Esophagus (tissue), 2 donors: Measurements from ENCODE around the gene ZNF792. TPM values are rescaled to one million over a fixed set of nuclear protein-coding genes. Genes with fewer than 3 reads are reported as not detected.
A peak's percentile ranks its signal among the peaks of the same experiment; 100 is the strongest.
"Not testable (repeated sequence)": the region's sequence is repeated elsewhere in the genome, so short reads cannot be mapped to it uniquely, and the experiment has no call there.

Experiments
- H3K27ac ChIP-seq, 2 donors: one replicate each; pipeline ENCODE4 v1.5.1; 2013; ENCODE audit warnings: low read depth in 2 of 2, mild to moderate bottlenecking in 2 of 2, inconsistent platforms in 1 of 2, low read length in 1 of 2, moderate library complexity in 1 of 2
- H3K27me3 ChIP-seq, 2 donors: one replicate each; pipeline ENCODE4 v1.6.1; 2013; ENCODE audit warnings: low read length in 2 of 2, control low read depth in 1 of 2, mild to moderate bottlenecking in 1 of 2; ENCODE audit not compliant: insufficient read depth in 2 of 2, control insufficient read depth in 1 of 2
- H3K36me3 ChIP-seq, 2 donors: one replicate each; pipeline ENCODE4 v1.6.1; 2013; ENCODE audit warnings: low read length in 1 of 2; ENCODE audit not compliant: control insufficient read depth in 2 of 2, insufficient read depth in 2 of 2
- H3K4me1 ChIP-seq, 2 donors: one replicate each; pipeline ENCODE4 v1.6.1; 2013; ENCODE audit warnings: low read length in 1 of 2; ENCODE audit not compliant: control insufficient read depth in 2 of 2, insufficient read depth in 2 of 2
- H3K4me3 ChIP-seq, 2 donors: one replicate each; pipeline ENCODE4 v1.5.1; 2013; ENCODE audit warnings: low read length in 2 of 2, mild to moderate bottlenecking in 2 of 2, low read depth in 1 of 2, moderate library complexity in 1 of 2
- H3K9me3 ChIP-seq, 2 donors: one replicate each; pipeline ENCODE4 v1.6.1; 2013; ENCODE audit warnings: mild to moderate bottlenecking in 2 of 2, low read depth in 1 of 2, low read length in 1 of 2, moderate library complexity in 1 of 2; ENCODE audit not compliant: control insufficient read depth in 2 of 2, insufficient read depth in 1 of 2
- WGBS, 2 donors: extraction: QIAGEN DNeasy Blood & Tissue Kit; methylation state at CpG; one replicate each; pipeline ENCODE4 v1.1.7; 2013; 5-methylcytosine and 5-hydroxymethylcytosine counted together
- polyA plus RNA-seq, 2 donors: library from polyadenylated mRNA; stranded (reverse); fragments of 200-250 nt; gene quantifications; one replicate each; pipeline ENCODE4 v1.2.3, GENCODE V29; 2013
- donor health status: healthy with polysubstance abuse.
- donor health status: Bipolar disorder and iron deficiency.

ZNF792 gene
- polyA plus RNA-seq, 2 donors = 0.41 to 0.65 TPM

DNA sequence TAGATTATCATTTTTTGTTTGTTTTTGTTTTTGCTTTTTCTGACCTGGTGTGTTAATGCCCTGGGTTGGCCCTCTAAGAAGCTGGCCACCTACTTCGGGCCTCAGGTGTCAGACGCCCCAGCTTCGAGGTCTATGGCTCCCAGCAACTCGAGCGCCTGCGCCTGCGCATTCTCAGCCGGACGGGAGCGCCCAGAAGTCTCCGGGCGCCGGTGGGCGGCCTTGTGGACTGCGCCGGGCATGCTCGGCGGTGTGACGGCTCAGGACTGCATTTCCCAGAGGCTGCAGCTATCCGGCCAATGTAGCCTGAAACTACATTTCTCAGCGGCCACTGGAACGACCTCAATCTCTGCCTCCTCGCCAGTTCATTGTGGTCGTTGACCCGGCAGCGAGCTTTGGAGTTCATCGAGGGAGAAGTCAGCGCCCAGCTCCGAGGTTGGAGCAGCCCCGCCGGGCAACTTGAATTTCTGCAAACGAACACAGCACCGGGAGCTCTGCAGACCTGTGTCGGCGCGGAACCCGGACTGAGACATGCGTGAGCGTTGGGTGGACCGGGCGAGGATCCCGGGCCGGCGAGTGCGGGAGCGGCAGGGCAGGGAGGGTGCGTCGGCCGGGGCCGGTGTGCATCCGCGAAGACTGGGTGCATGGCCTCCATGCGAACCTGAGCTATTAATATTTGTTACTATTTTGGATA, 37.2 kb downstream of the ZNF792 start, which contains the start of gene ZNF30:
ZNF30 (plus strand) TSS at position 219 of the 691 bp plus-strand sequence. CDS start 3,045 bp downstream, outside the sequence.
- no peaks in the 10 kb centered on the region for H3K27me3 ChIP-seq
- H3K9me3 ChIP-seq = no peaks in the 10 kb centered on the region
- no peaks in the 10 kb centered on the region for H3K36me3 ChIP-seq
- H3K27ac ChIP-seq = peak within 1 kb of the TSS; percentile 76 to 77
- H3K4me3 ChIP-seq = peak within 1 kb of the TSS; percentile 72 to 87
- 1% methylated on average over 53 of the region's 53 CpGs for WGBS, 2 donors
- H3K4me1 ChIP-seq = no peaks in the 10 kb centered on the region

DNA sequence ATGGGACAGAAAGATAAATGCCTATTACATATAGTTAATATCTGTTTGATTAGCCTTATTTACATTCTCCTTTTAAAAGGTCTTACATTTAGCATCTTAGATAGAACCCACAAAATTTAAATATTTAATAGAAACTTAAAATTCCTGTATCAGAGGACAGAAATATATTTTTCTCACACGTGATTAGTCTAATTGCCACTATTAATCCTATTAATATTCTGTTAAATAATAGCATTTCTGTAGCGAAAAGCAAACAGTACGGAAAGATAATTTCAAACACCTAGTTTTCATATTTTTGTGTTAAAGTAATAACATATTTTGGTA, 37.7 kb downstream of the ZNF792 start:
- no peaks in the 10 kb centered on the region for H3K4me1 ChIP-seq
- H3K27ac ChIP-seq = no peak overlapping the region
- no peak overlapping the region for H3K4me3 ChIP-seq
- no peaks in the 10 kb centered on the region for H3K9me3 ChIP-seq
- no peaks in the 10 kb centered on the region for H3K27me3 ChIP-seq
- 67 to 70% methylated on average over 3 of the region's 3 CpGs for WGBS, 2 donors
- H3K36me3 ChIP-seq = no peaks in the 10 kb centered on the region

- H3K4me1 ChIP-seq = no peaks in the 10 kb centered on the region
- H3K27me3 ChIP-seq = no peaks in the 10 kb centered on the region
- no peaks in the 10 kb centered on the region for H3K9me3 ChIP-seq
- no peaks in the 10 kb centered on the region for H3K36me3 ChIP-seq
- WGBS, 2 donors = 92 to 94% methylated on average over 15 of the region's 15 CpGs
- no peak overlapping the region for H3K4me3 ChIP-seq
- no peak overlapping the region for H3K27ac ChIP-seq
Measured at GRCh38 chr19:34925278-34925855, 38.7 kb downstream of the ZNF792 start.

DNA sequence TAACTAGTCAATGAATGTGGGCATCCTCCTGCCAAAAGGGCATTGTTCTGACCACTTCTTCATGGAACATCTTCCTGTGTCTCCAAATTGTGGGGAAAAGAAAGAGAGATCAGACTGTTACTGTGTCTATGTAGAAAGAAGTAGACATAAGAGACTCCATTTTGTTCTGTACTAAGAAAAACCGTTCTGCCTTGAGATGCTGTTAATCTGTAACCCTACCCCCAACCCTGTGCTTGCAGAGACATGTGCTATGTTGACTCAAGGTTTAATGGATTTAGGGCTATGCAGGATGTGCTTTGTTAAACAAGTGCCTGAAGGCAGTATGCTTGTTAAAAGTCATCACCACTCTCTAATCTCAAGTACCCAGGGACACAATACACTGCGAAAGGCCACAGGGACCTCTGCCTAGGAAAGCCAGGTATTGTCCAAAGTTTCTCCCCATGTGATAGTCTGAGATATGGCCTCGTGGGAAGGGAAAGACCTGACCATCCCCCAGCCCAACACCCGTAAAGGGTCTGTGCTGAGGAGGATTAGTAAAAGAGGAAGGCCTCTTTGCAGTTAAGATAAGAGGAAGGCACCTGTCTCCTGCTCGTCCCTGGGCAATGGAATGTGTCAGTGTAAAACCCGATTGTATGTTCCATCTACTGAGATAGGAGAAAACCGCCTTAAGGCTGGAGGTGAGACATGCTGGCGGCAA, 43.8 kb downstream of the ZNF792 start:
- not testable (repeated sequence) for H3K27ac ChIP-seq

DNA sequence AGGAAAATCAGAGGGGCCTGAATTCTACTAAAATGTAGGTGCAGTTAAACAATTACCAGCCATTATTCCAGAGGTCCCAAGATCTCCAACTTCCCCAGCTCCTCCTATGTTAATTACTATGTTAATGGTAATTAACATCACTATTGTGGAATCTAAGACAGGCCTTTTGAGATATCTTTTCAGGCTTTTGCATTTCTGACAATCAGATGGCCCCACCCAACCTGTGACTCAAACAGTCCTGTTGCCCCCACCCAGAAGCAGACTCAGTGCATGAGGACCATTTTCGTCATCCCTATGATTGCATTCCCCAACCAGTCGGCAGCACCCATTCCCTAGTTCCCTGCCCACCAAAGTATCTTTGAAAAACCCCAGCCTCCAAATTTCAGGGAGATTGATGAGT, 45.8 kb downstream of the ZNF792 start:
- WGBS, 2 donors = 81 to 86% methylated on average over 2 of the region's 2 CpGs
- H3K4me3 ChIP-seq = no peak overlapping the region
- H3K4me1 ChIP-seq = no peaks in the 10 kb centered on the region
- peaks cover 0 to 2% of the 10 kb centered on the region in 2 donors for H3K27me3 ChIP-seq
- peaks cover 4 to 11% of the 10 kb centered on the region in 2 donors for H3K9me3 ChIP-seq
- no peak overlapping the region for H3K27ac ChIP-seq
- H3K36me3 ChIP-seq = no peaks in the 10 kb centered on the region

More for the DNA sequence above, 43.8 kb downstream of the ZNF792 start:
- not testable (repeated sequence) for H3K4me1 ChIP-seq, H3K36me3 ChIP-seq, H3K4me3 ChIP-seq, H3K27me3 ChIP-seq
- peaks cover 4 to 11% of the 10 kb centered on the region in 2 donors for H3K9me3 ChIP-seq
- WGBS, 2 donors = 64 to 67% methylated on average over 8 of the region's 8 CpGs

DNA sequence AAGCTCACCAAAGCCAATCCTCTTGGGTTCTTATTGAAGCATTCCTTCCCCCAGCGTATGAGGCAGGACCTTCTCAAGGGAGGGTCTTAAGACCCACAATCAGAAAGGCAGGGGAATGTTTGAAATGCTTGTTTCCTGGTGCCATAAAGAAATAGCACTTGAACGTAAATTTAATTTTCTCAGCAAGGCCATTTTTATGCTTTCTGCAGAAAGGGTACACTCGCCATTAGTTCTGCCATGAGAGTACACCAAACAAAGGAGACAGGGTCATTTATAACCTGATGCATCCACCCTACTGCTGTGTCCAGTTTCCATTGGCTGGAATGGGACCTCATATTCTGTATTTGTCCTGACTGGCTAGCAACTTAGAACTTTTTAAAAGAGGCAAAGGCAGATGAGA, 46.9 kb downstream of the ZNF792 start:
- peaks cover 4 to 11% of the 10 kb centered on the region in 2 donors for H3K9me3 ChIP-seq
- H3K27ac ChIP-seq, H3K4me3 ChIP-seq, H3K36me3 ChIP-seq, H3K27me3 ChIP-seq, H3K4me1 ChIP-seq: not testable (repeated sequence)
- WGBS, 2 donors = 86 to 91% methylated on average over 3 of the region's 3 CpGs

DNA sequence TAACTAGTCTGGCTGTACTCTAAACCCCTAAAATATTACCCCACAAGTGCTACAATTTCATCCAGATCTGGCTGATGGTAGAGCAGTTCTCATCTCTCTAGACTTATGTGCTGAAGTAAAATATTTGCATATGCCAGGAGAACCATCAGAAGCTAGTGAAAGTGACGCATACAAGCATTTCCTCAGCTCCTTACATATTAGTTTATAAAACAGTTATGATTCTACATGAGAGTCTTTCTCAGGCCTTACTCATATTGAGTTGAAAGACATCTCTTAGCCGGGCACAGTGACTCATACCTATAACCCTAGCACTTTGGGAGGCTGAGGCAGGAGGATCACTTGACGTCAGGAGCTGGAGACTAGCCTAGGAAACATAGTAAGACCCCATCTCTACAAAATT, 53.3 kb downstream of the ZNF792 start:
- H3K27me3 ChIP-seq = peaks cover 0 to 2% of the 10 kb centered on the region in 2 donors
- H3K27ac ChIP-seq = no peak overlapping the region
- no peaks in the 10 kb centered on the region for H3K9me3 ChIP-seq
- H3K4me1 ChIP-seq = no peaks in the 10 kb centered on the region
- 83 to 89% methylated on average over 3 of the region's 3 CpGs for whole genome bisulfite sequencing, 2 donors
- no peak overlapping the region for H3K4me3 ChIP-seq
- H3K36me3 ChIP-seq = no peaks in the 10 kb centered on the region

Other genes starting within 250 kb of the ZNF792 start
- gene ZNF181, start 230.0 kb downstream of the ZNF792 start, polyA plus RNA-seq = 1 to 10 TPM; 4.0 to 4.5 TPM
- 1 to 10 TPM; 2.1 to 2.7 TPM for gene ZNF599, start 191.0 kb downstream of the ZNF792 start, polyA plus RNA-seq
- 1 to 10 TPM in 1 of 2 donors, under 1 TPM in 1; 0.80 to 1.3 TPM for gene ZNF30, start 37.3 kb downstream of the ZNF792 start, polyA plus RNA-seq
- gene GRAMD1A, start 36.1 kb upstream of the ZNF792 start, polyA plus RNA-seq = 10 to 100 TPM; 11.7 to 14.0 TPM
- 1 to 10 TPM in 1 of 2 donors, under 1 TPM in 1; 0.73 to 1.1 TPM for gene SCN1B, start 66.2 kb upstream of the ZNF792 start, polyA plus RNA-seq
- under 1 TPM; 0.04 to 0.16 TPM for gene HPN, start 77.5 kb upstream of the ZNF792 start, polyA plus RNA-seq
- gene FXYD3, start 151.6 kb upstream of the ZNF792 start, polyA plus RNA-seq = 100 to 1,000 TPM; 630 to 697 TPM
- 1 to 10 TPM; 6.5 to 10.0 TPM for gene LGI4, start 170.8 kb upstream of the ZNF792 start, polyA plus RNA-seq
- 10 to 100 TPM; 13.2 to 21.4 TPM for gene FXYD1, start 174.6 kb upstream of the ZNF792 start, polyA plus RNA-seq
- under 1 TPM; 0.09 to 0.14 TPM for gene FXYD7, start 179.0 kb upstream of the ZNF792 start, polyA plus RNA-seq
- 10 to 100 TPM; 33.5 to 94.9 TPM for gene FXYD5, start 190.5 kb upstream of the ZNF792 start, polyA plus RNA-seq